GM20000 (cell line): Measurements from ENCODE around the gene DPEP2NB.
A peak's percentile ranks its signal among the peaks of the same experiment; 100 is the strongest.
"Not testable (repeated sequence)": the region's sequence is repeated elsewhere in the genome, so short reads cannot be mapped to it uniquely, and the experiment has no call there.

Experiments
- DNase-seq: peaks from one replicate; pipeline ENCODE4 v3.0.0; 2012; ENCODE audit warnings: low spot score
- TF ChIP-seq, protein P1 (sequence below): IDR thresholded peaks from 2 replicates; pipeline ENCODE4 v1.5.1; 2012; ENCODE audit warnings: mild to moderate bottlenecking, control low read depth; ENCODE audit errors: extremely low read depth, missing control alignments

DPEP2NB gene

DNA sequence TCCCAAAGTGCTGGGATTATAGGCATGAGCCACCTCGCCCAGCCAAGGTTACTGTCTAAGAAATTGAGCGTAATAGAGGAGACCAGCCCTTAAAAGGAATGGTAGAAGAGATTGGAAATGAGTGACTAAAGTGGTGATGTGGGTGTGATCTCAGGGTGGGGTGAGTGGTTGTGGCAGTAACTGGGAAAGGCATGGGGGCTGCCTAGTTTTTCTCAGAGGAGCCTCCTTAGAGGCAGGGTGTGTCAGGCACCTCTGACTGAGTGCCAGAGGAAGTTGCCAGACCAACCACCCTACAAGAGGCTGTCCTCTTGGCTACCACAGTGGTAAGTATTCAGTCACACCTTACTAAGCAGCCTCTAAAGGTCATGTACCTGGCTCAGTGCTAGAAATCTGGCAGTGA, 16.2 kb upstream of the DPEP2NB start:
- TF ChIP-seq, protein P1, sequence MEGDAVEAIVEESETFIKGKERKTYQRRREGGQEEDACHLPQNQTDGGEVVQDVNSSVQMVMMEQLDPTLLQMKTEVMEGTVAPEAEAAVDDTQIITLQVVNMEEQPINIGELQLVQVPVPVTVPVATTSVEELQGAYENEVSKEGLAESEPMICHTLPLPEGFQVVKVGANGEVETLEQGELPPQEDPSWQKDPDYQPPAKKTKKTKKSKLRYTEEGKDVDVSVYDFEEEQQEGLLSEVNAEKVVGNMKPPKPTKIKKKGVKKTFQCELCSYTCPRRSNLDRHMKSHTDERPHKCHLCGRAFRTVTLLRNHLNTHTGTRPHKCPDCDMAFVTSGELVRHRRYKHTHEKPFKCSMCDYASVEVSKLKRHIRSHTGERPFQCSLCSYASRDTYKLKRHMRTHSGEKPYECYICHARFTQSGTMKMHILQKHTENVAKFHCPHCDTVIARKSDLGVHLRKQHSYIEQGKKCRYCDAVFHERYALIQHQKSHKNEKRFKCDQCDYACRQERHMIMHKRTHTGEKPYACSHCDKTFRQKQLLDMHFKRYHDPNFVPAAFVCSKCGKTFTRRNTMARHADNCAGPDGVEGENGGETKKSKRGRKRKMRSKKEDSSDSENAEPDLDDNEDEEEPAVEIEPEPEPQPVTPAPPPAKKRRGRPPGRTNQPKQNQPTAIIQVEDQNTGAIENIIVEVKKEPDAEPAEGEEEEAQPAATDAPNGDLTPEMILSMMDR: no peak
- no peak for DNase-seq

DNA sequence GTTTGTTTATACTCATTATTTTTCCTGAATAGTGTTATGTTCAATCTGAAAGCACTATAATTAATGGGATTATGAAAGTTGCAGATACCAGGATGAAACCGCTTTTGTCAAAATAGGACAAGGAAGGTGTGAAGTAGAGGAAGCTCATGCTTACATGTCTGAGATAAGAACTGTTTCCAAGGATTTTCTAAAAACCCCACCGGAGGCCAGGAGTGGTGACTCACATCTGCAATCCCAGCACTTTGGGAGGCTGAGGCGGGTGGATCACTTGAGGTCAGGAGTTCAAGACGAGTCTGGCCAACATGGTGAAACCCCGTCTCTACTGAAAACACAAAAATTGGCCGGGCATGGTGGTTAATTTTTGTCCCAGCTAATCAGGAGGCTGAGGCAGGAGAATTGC, 14.4 kb upstream of the DPEP2NB start:
- DNase-seq: not testable (repeated sequence)

DNA sequence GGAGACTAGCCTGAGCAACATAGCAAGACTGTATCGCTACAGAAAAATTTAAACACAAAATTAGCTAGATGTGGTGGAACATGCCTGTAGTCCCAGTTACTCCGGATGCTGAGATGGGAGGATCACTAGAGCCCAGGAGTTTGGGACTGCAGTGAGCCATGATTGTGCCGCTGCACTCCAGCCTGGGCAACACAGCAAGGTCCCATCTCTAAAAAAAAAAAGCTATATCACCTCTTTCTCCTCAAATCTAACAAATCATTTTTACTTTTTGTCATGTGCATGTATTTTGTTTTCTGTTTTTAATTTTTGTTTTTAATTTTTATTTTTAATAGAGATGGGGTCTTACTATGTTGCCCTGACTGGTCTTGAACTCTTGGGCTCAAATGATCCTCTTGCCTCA, 13.3 kb upstream of the DPEP2NB start:
- no peak for DNase-seq
- TF ChIP-seq, protein P1: no peak

DNA sequence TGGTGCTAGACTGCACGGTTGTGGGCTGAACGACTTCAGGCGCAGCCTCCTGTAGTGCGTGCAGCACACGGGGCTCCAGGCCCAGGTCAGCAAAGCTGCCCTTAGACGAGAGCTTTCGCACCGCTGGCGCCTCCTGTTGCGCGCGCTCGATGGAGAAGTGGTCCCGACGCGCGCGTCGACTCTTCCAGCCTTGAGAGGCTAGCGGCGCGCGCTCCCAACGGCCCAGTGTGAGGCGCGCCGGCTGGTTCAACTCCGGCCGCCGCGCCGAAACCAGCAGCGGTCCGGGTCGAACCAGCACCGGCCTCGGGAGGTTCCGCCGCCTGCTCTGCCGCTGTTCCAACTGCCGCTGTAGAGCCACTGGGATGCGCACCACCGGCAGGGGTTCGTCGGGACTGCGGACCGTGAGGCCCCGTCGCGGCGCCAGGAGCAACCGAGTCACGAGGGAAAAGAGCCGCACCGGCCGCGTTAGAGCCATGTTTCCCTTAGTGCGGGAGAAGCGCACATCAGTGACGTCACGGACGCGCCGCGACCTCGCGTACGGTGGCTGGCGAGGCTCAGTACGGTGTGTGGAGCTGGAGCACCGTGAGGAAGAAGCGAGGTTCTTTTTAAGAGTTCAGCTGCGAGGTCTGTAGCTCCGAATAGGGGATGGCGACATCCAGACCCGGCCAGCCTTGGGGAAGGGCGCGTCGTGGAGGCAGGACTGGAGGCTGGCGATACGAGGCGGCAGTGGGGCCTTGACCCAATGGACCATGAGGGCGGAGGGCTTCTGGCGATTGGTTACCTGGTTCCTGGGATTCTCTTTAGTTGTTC, 7.2 kb upstream of the DPEP2NB start, which contains the start of the genes DDX28 and DUS2:
TSS of gene DDX28 (minus strand) at position 505 of the 810 bp plus-strand sequence. CDS start at position 475, 30 bp downstream.
TSS of gene DUS2 (plus strand) at position 557 of the 810 bp plus-strand sequence. CDS start 14,740 bp downstream, outside the sequence.
- DNase-seq: peak; percentile 93
- TF ChIP-seq, protein P1: no peak

DNA sequence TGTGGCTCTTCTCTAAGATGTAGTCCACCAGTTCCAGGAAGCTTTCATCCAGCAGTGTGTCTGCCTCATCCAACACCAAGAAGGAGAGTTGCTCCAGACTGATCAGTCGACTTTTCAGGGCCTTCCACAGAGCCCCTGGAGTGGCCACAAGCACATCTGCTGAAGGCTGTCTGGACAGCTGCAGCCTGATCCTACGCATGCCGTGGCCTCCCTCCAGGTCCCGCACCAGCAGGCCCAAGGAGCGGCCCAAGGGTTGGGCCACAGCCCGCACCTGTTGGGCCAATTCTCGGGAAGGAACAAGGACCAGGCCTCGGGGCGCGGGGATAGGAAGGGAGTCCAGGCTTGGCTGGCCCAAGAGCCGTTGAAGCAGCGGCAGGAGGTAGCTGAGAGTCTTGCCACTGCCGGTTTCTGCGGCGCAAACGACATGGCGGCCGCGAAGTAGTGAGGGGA, 6.6 kb upstream of the DPEP2NB start:
- TF ChIP-seq, protein P1: no peak
- DNase-seq: no peak

DNA sequence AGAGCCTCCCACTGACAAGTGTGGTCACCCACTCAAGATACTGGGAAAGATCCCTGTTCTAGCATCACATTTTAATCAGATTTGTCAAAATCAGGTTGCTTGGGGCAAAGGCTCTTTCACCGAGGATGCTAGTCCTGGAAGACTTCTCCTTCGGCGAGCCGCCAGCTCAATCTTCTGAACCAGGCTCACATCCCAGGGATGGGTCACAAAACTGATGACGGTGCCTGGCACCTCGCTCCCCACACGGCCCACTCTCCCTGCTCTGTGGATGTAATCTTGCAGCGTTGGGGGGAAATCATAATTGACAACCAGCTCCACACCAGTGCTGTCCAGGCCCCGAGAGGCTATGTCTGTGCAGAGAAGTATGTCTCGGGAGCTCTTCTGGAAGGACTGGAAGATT, 5.8 kb upstream of the DPEP2NB start:
- DNase-seq: no peak
- TF ChIP-seq, protein P1: no peak

DNA sequence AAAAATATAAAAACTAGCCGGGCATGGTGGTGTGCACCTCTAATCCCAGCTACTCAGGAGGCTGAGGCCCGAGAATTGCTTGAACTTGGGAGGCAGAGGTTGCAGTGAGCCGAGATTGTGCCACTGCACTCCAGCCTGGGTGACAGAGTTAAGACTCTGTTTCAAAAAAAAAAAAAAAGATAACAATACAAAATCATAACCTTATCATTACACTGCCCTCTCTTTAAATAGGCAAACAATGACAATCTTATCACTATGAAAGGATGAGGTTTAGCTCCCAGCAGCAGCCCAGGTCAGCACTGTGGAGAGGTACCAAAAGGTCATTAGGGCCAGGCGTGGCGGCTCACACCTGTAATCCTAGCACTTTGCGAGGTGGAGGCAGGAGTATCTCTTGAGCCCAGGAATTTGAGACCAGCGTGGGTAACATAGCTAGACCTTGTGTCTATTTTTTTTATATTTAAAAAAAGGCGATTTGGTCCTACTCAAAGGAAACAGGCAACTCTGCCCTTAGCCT, 3.5 kb upstream of the DPEP2NB start:
- TF ChIP-seq, protein P1: no peak
- DNase-seq: no peak
